ENCODE data around the gene MPST.

MPST gene

DNA sequence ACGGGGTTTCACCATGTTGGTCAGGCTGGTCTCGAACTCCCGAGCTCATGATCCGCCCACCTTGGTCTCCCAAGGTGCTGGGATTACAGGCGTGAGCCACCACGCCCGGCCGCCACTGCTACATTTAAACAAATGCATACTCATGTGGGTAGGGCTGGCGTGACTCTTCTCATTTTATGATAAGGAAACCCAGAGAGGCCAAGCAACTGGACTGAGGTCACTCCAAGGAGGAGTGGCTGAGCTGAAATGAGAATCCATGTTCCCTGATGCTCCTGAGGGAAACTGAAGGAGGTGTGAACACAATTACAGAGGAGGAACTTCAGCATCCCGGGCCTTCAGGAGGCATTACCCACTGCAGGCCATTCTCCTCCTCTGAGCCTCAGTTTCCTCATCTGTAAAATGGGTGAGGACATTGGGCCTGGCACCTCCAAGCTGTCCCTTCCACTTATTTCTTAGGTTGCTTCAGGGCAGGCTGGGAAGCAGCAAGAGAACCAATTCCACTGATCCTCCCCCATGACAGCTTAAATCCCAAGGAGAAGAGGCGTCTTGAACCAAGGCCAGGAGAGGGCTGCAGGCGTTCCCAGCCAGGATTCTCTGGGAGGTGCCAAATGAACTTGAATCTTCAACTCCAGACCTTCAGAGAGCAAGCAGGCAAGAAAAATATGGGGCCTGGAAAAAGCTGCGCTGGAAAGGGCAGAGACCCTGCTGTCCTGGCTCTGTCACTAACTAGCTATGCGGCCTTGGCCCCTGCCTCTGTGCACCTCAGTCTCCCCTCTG is 3.2 kb upstream of the MPST start:
- no peak overlapping the region for H3K4me3 ChIP-seq (ENCODE audit: insufficient read depth, low read length, poor library complexity, severe bottlenecking)
- no peaks in the 10 kb centered on the region for H3F3A ChIP-seq (ENCODE audit: insufficient read depth)
- H3K36me3 ChIP-seq (ENCODE audit: low read length) = no peaks in the 10 kb centered on the region
- H3K4me2 ChIP-seq (ENCODE audit: low read depth, low read length, poor library complexity, severe bottlenecking) = no peak overlapping the region
- no peaks in the 10 kb centered on the region for H4K20me1 ChIP-seq (ENCODE audit: low read depth, low read length)
- no peaks in the 10 kb centered on the region for H3K9me3 ChIP-seq (ENCODE audit: insufficient read depth, low read length)
- no peak overlapping the region for H3K9ac ChIP-seq (ENCODE audit: low read length)
- no peaks in the 10 kb centered on the region for H3K9me2 ChIP-seq (replicated peaks; ENCODE audit: insufficient read depth, low read length)
- no peak overlapping the region for H3K27ac ChIP-seq (ENCODE audit: low read depth, low read length)
- TF ChIP-seq EZH2phosphoT487 (conservative IDR thresholded peaks at IDR 0.05; ENCODE audit: low read length) = no peak
- H3K79me2 ChIP-seq (ENCODE audit: insufficient read depth, low read length) = no peaks in the 10 kb centered on the region
- H2AFZ ChIP-seq (ENCODE audit: low read depth, low read length, severe bottlenecking) = no peak overlapping the region
- no peaks in the 10 kb centered on the region for H3K27me3 ChIP-seq (ENCODE audit: low read length)

GRCh38 chr22:37017356-37017755 is 2.2 kb upstream of the MPST start:
- H2AFZ ChIP-seq (ENCODE audit: low read depth, low read length, severe bottlenecking) = no peak overlapping the region
- no peak overlapping the region for H3K4me2 ChIP-seq (ENCODE audit: low read depth, low read length, poor library complexity, severe bottlenecking)

GRCh38 chr22:37018086-37018814 is 1.3 kb upstream of the MPST start:
- Histone ChIP-seq H2AFZ (ENCODE audit: low read depth, low read length, severe bottlenecking) (no peak overlapping the region), H3K9ac (ENCODE audit: low read length) (no peak overlapping the region), H3K4me2 (ENCODE audit: low read depth, low read length, poor library complexity, severe bottlenecking) (peak overlapping the region; percentile 58), H3K27ac (ENCODE audit: low read depth, low read length) (no peak overlapping the region), H3K79me2 (ENCODE audit: insufficient read depth, low read length) (no peaks in the 10 kb centered on the region), H4K20me1 (ENCODE audit: low read depth, low read length) (no peaks in the 10 kb centered on the region), H3K27me3 (ENCODE audit: low read length) (no peaks in the 10 kb centered on the region), H3F3A (ENCODE audit: insufficient read depth) (no peaks in the 10 kb centered on the region), H3K9me2 (replicated peaks; ENCODE audit: insufficient read depth, low read length) (no peaks in the 10 kb centered on the region), H3K36me3 (ENCODE audit: low read length) (no peaks in the 10 kb centered on the region), H3K4me3 (ENCODE audit: insufficient read depth, low read length, poor library complexity, severe bottlenecking) (peak overlapping the region; percentile 91), H3K9me3 (ENCODE audit: insufficient read depth, low read length) (no peaks in the 10 kb centered on the region)
- TF ChIP-seq, protein P1, sequence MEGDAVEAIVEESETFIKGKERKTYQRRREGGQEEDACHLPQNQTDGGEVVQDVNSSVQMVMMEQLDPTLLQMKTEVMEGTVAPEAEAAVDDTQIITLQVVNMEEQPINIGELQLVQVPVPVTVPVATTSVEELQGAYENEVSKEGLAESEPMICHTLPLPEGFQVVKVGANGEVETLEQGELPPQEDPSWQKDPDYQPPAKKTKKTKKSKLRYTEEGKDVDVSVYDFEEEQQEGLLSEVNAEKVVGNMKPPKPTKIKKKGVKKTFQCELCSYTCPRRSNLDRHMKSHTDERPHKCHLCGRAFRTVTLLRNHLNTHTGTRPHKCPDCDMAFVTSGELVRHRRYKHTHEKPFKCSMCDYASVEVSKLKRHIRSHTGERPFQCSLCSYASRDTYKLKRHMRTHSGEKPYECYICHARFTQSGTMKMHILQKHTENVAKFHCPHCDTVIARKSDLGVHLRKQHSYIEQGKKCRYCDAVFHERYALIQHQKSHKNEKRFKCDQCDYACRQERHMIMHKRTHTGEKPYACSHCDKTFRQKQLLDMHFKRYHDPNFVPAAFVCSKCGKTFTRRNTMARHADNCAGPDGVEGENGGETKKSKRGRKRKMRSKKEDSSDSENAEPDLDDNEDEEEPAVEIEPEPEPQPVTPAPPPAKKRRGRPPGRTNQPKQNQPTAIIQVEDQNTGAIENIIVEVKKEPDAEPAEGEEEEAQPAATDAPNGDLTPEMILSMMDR (IDR thresholded peaks at IDR 0.05; ENCODE audit: insufficient read depth, low read length, poor library complexity, severe bottlenecking) = no peak

More at GRCh38 chr22:37017356-37017755, 2.2 kb upstream of the MPST start:
- TF ChIP-seq, protein P1 (IDR thresholded peaks at IDR 0.05; ENCODE audit: insufficient read depth, low read length, poor library complexity, severe bottlenecking) = no peak
- TF ChIP-seq EZH2phosphoT487 (conservative IDR thresholded peaks at IDR 0.05; ENCODE audit: low read length) = no peak
- Histone ChIP-seq H3F3A (ENCODE audit: insufficient read depth) (no peaks in the 10 kb centered on the region), H3K27ac (ENCODE audit: low read depth, low read length) (no peak overlapping the region), H3K27me3 (ENCODE audit: low read length) (no peaks in the 10 kb centered on the region), H3K36me3 (ENCODE audit: low read length) (no peaks in the 10 kb centered on the region), H3K9me3 (ENCODE audit: insufficient read depth, low read length) (no peaks in the 10 kb centered on the region), H4K20me1 (ENCODE audit: low read depth, low read length) (no peaks in the 10 kb centered on the region), H3K4me3 (ENCODE audit: insufficient read depth, low read length, poor library complexity, severe bottlenecking) (no peak overlapping the region), H3K9ac (ENCODE audit: low read length) (no peak overlapping the region), H3K9me2 (replicated peaks; ENCODE audit: insufficient read depth, low read length) (no peaks in the 10 kb centered on the region), H3K79me2 (ENCODE audit: insufficient read depth, low read length) (no peaks in the 10 kb centered on the region)

Measured in SU-DHL-6 (cell line).